HS-27A (cell line): Measurements from ENCODE around the gene OR56A5.
"Not testable (repeated sequence)": the region's sequence is repeated elsewhere in the genome, so short reads cannot be mapped to it uniquely, and the experiment has no call there.

Experiments
- DNase-seq: peaks from one replicate; pipeline ENCODE4 v3.0.0-alpha.2; 2012; ENCODE audit warnings: low read depth, missing footprints

OR56A5 gene, protein sequence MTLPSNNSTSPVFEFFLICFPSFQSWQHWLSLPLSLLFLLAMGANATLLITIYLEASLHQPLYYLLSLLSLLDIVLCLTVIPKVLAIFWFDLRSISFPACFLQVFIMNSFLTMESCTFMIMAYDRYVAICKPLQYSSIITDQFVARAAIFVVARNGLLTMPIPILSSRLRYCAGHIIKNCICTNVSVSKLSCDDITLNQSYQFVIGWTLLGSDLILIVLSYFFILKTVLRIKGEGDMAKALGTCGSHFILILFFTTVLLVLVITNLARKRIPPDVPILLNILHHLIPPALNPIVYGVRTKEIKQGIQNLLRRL

DNA sequence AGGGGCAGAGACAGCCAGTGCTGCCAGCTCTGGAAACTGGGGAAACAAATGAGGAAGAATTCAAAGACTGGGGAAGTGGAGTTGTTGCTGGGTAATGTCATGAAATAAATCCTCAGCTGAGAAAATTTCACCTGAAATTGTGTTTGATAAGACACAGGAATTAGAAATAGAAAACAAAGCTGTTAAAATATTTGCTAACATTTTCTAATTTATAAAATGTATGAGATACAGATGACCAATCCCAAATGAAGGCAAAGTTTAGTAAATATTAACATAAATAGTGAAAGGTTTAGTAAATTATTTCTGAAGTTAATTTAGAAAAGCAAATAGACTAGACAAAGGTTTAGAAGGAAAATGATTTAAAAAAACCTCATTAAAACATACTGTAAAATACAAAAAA is at the start of gene OR56A5:
Gene OR56A5, minus strand, starts transcription at position 101 of the 400 bp plus-strand sequence. Its CDS starts 0 bp downstream, at position 101.
- DNase-seq, result no peak

GRCh38 chr11:6013042-6013441 is 44.7 kb upstream of the OR56A5 start:
- DNase-seq, result no peak

GRCh38 chr11:6012035-6012668 is 43.9 kb upstream of the OR56A5 start:
- no peak for DNase-seq

GRCh38 chr11:6006846-6007245 is 38.6 kb upstream of the OR56A5 start, which contains the start of gene OR56A4:
Gene OR56A4, minus strand, starts transcription at chr11:6006946. Its CDS starts 3,954 bp downstream, at chr11:6002992.
- DNase-seq, result no peak

DNA sequence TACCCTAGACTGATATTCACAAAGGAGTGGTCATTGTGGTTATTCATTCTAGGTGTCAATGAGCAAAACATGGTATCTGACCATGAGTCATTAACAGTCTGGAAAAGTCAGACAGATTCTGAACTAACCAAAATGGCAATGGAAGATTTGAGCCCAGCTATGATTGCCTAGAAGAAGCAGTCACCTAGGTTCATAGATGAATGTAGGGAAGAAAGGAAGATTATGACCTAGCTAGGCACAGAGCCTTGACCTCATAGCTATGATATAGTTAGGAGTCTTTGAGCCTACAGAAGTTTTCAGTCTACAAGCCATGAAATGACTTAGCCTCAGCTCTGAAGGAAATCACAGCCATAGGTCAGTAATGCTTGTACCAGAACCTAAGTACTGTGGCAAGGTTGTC is 38.1 kb upstream of the OR56A5 start:
- no peak for DNase-seq

DNA sequence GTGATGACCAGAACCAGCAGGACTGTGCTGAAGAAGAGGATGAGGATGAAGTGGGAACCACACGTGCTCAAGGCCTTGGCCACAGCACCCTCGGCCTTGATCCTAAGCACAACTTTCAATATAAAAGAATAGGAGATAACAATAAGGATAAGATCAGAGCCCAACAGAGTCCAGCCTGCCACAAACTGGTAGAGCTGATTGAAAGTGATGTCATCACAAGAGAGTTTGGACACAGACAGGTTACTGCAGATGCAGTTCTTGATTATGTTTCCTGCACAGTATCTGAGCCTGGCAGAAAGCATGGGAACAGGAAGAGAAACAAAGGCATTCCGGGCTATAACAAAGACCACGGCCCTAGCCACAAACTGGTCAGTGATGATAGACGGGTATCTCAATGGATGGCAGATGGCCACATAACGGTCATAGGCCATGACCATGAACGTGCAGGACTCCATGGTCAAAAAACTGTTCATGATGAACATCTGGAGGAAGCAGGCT is 34.0 kb upstream of the OR56A5 start:
- no peak for DNase-seq

- no peak for DNase-seq
These were observed 26.5 kb upstream of the OR56A5 start for GRCh38 chr11:5994791-5995190.

GRCh38 chr11:5992604-5993251 is 24.4 kb upstream of the OR56A5 start:
- DNase-seq, result no peak

DNA sequence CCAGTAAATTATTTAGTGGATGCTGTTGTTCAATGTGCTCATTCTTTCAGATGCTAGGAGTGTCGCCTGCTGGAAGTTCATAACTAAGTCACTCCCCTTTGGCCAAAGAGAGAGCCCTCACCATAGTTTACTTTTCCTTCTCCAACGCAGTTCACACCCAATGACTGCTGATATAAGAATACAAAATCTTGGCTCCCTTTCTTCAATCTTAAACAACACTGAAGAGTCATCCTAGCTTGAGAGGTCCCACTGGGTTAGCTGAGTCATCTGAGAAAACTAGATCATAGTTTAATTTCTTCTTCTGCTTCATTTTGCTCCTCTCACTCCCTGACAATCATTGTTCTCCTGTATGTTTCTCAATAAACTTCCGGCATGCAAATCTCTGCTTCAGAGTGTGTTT is 23.9 kb upstream of the OR56A5 start:
- no peak for DNase-seq

DNA sequence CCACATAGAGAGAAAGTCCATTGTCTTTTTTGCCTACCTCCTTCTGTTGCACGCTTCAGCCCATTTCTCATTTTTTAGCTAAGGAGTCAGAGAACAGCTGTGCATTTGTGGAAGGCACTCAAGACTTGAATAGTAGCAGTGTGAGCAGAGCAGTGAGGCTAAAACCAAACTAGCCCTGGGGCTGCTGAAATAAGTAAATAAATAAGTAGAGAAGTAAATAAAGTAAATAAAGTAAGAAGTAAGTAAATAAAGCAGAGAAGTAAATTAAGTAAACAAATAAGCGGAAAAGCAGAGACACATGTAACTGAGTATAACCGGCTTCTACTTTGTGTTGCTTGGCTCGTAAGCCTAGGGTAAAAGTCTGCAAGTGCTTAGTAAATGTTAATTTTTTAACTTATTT is 20.9 kb upstream of the OR56A5 start:
- no peak for DNase-seq

DNA sequence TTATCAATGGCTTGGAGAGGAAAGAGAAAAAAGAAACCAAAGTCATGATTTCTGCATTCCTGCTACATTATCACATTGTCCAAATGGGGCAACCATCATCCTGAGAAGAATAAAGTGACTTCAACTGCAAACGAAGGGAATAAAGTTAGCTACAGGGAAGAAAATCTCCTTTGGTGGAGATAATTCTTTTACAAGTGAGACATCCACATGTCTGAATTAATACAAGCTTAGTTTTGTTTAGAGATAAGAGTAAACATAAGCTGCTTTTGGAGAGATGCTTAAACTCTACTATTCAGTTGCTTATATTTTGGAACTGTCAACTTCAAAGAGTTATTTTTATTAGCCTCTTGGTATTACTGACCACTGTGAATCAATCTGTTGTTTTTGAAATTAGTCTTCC is 18.6 kb upstream of the OR56A5 start, which contains the start of gene OR52L1:
Gene OR52L1, minus strand, starts transcription at position 101 of the 400 bp plus-strand sequence. Its CDS starts 55 bp downstream, at position 46.
- no peak for DNase-seq

GRCh38 chr11:5983443-5983842 is 15.1 kb upstream of the OR56A5 start:
- DNase-seq, result no peak

- DNase-seq, result no peak
These were observed 5.2 kb upstream of the OR56A5 start for GRCh38 chr11:5973530-5973929.

GRCh38 chr11:5967708-5968107 is 586 bp downstream of the OR56A5 start:
- no peak for DNase-seq

GRCh38 chr11:5966958-5967357 is 1.3 kb downstream of the OR56A5 start:
- no peak for DNase-seq

GRCh38 chr11:5960704-5961320 is 7.5 kb downstream of the OR56A5 start:
- not testable (repeated sequence) for DNase-seq

GRCh38 chr11:5955586-5955985 is 12.7 kb downstream of the OR56A5 start:
- no peak for DNase-seq

- no peak for DNase-seq
These were observed 26.3 kb downstream of the OR56A5 start, which contains the start of gene OR56A3 for GRCh38 chr11:5941951-5942350. Gene OR56A3, plus strand, starts transcription at chr11:5942251. Its CDS starts 5,096 bp downstream, at chr11:5947347.

DNA sequence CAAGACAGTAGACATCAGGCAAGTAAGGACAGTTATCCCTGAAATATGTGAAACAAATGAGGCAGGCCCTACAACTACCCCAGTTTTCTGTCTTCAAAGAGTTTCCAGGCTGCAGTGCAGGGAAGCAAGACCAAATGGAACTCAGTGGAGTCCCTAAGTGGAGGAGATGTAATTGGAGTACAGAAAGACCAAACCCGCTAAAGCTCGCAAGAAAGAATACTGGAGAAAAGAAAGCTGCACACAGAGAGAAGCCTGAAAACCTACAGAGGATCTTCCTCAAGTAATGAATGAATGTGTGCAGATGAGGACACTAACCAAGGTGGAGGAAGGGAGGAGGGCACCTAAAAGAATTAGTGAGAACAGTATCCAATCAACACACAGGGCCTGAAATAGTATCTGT is 27.5 kb downstream of the OR56A5 start:
- no peak for DNase-seq

GRCh38 chr11:5938603-5938965 is 29.7 kb downstream of the OR56A5 start:
- no peak for DNase-seq

DNA sequence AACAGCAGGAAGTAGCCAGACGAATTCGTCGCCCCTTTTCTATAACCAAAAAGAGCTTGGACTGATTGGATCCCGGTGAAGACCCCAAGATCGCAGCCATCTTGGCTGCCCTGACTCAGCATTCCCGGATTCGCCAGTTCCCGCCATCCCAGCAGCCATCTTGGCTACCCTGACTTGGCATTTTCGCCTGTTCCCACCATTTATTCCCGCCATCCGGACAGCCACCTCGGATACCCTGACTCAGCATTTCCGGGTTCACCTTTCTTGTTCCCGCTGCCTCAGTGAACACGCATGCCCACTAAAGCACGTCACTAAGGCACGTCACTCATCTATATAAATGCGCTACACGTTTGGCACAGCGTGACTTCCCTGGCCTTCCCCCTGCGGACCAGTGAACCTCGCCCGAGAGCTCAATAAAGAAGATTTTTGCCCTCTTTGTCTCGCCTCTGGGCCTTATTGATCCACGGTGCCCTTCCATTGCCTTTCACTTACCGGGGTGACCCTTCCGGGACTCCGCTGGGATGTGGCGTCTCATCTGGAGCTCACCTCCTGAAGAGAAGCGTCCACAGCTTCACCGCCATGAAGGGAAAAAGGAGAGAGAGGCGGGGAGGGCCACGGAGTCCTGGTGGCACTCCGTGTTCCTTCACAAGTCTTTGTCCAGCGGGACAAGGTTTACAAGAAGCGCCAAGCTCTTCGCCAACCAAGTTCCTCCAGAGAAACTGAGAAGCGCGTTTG is 30.3 kb downstream of the OR56A5 start:
- DNase-seq, result no peak

DNA sequence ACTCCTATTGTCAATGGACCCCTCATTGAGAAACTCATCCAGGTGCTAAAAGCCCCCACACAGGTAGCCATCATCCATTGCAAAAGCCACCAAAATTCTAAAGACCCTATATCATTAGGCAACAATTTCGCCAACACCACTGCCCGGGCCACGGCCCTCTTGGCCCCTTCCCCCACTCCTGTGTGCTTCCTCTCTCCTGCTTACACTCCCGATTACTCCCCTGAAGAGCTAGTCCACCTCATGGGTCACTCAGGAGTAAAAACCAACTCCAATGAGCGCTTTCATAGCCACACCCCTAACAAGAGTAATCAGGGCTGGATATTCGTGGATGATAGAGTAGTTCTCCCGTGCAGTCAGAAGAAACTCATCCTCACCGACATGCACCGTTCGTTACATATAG is 35.2 kb downstream of the OR56A5 start:
- no peak for DNase-seq
